ENCODE data around the gene ELF1.

ELF1 gene

DNA sequence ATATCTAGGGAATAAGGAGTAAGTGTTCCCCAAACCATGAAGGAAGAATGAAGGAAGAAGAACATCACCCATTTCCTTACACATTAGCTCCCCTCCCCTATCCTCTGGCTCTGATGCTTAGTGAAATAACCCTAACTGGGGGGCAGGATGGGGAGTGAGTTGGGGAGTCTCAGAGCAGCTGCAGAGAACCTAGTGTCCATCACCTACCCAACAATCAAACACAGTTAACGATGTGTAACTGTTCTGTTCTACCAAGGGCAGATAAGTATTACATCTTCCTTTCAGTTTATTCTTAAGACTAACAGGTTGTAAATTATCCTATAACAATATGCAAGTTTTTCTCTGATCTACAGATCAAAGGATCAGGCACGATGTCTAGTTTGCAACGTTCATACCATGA is 12.8 kb downstream of the ELF1 start:
- no peak for DNase-seq (ENCODE audit: low read depth)

DNA sequence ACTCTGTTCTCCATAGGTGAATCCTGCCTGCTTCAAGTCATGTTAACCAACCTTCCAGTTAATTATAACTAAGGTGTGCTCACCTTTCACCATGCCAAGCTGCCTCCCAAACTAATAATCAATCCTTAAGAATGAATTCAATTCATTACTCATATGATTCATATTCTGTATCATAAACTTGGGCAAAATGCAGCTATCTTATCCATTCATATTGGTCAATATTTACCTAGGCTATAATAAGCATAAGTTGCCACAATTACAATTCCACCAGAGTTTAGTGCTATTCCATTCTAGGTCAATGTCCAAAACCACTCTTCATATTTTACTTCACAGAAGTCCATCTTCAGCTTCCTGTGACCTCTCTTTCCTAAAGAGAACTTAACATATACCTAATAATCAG is 13.4 kb downstream of the ELF1 start:
- DNase-seq (ENCODE audit: low read depth): no peak

- no peak for DNase-seq (ENCODE audit: low read depth)
Observed at GRCh38 chr13:41004875-41005693, 14.0 kb downstream of the ELF1 start.

DNA sequence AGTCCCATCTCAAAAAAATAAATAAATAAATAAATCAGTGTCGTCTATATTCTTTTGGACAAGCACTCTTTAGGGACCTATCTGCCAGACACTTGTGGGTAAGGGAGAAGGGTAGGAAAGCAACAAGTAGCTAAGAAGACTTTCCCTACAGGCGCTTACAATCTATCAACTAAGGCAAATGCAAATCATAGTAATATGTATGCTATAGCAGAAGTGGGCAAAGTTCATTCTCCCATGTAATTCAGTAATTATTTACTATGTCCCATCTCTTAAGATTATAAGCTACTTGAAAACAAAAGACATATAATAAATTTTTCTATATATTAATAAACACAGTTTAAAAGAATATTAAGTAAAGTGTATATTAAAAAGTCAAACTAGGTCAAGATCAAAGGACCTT is 16.5 kb downstream of the ELF1 start:
- DNase-seq (ENCODE audit: low read depth): no peak

GRCh38 chr13:41001695-41002094 is 17.4 kb downstream of the ELF1 start:
- no peak for DNase-seq (ENCODE audit: low read depth)

DNA sequence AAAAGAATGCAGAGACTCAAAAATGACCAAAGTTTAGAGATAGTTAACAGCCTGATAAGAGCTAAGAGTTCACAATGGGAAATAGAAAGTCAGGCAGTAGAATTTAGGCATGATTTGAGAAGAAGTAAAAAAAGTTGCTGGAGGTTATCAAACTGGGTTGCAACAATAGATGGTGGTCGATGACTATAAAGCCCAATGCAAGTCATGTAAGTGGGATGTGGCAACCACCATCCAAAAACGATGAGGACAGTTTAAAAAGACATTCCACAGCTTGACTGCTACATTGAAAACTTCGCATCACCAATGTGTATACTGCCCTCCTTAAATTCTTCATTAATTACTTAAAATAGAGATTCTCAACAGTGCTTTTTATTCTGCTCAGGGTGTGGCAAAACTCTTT is 19.7 kb downstream of the ELF1 start:
- DNase-seq (ENCODE audit: low read depth): no peak

- no peak for DNase-seq (ENCODE audit: low read depth)
Observed at GRCh38 chr13:40996426-40997092, 22.6 kb downstream of the ELF1 start.

GRCh38 chr13:40995997-40996396 is 23.1 kb downstream of the ELF1 start:
- no peak for DNase-seq (ENCODE audit: low read depth)

DNA sequence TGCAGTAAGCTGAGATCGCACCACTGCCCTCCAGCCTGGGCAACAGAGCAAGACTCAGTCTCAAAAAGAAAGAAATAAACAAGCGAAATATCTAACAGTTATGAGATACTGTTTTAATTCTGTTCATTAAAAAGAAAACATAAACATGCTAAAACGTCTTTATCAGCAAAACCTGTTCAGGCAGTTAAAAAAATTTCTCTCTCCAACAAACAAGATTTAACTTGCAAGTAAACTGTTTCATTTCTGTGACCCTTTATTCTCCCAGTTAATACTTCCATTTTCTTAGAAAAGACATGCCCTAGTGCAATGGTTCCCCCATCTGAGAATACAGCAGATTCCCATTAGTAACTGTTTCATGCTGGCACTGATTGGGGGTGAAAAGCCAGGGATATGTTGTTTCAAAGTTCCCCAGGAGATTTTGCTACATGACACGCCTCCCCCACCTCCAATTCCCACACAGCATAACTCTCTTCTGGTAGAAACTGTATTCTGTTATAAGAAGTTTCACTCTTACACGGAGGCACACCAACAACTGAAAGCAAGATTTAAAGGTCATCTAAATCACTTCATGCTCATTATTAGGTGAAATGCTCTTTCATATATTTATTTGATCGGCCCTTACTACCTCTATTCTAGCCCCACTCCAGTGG is 24.4 kb downstream of the ELF1 start:
- DNase-seq (ENCODE audit: low read depth): no peak

- no peak for DNase-seq (ENCODE audit: low read depth)
Observed at GRCh38 chr13:40993987-40994386, 25.1 kb downstream of the ELF1 start.

DNA sequence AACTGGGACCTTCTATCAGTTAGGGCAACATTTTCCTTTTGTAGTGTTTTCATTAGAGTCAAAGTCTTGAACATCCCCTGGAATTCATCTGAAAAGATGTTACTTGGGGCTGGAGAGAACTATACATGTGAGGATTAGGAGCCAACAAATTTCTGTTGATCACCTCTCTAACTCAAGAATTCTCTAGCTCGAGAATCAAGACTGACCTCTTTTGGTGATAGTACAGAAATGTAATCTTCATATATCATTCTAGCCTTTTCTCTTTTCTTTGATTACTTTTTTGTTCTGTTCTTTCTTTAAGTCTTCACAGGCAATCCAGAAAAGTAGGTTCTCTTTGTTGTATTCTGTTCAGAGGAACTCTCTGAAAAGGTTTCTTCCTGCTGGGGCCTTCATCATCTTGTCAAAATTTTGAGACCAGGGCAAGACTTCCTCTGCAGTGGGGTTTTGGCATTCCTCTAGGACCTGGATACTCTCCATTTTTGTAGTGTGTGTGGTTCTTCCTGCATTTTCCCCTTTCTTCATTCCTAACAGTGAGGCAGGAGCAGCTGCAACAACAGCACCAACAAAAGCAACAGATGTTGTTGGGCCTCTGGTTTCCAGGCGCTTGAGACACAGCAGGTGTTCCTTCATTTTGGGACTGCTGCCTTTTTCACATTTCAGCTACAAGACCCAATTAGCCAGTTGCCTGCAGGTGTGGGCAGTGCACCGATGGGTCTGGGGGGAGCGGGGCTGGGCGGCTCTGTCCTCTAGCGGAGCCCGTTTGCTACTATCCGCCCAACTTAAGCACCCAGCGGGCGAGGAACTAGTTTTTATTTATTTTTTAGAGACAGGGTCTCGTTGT is 26.2 kb downstream of the ELF1 start:
- DNase-seq (ENCODE audit: low read depth): no peak

GRCh38 chr13:40987606-40988280 is 31.4 kb downstream of the ELF1 start:
- DNase-seq (ENCODE audit: low read depth): no peak

- DNase-seq (ENCODE audit: low read depth): no peak
Observed at GRCh38 chr13:40986101-40986856, 32.8 kb downstream of the ELF1 start.

DNA sequence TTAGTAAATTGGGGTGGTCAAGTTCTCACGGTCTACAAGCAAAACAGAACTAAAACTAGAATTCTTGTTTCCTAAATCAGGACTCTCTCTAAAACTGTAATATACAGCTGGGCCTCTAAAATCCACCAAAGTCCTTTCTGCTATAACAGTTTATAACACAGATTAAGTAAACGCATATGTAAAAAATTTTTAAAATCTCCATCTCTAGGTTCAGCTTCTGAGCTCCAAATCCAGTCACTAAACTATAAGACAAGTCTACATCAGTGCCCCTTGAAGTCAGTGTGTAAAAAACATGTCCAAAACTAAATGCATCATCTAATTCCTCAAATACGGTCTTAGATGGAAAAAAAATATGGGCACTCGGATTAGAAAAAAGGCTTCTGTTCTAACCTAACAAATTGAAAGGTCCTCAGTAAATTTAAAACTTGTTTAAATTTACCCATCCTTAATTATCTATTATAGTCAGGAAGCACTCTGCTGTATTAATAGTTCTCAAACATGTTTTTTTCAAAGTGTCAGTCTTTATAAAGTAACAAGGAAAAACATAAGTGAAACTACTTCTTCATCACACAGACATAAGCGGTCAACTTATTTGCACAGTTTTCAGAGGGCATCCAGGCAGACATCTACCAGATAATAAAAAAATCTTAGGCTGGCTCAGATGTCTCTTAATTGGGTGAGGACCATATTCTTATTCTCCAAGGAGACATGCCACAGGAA is 33.6 kb downstream of the ELF1 start:
- DNase-seq (ENCODE audit: low read depth): no peak

GRCh38 chr13:40984668-40985366 is 34.3 kb downstream of the ELF1 start:
- DNase-seq (ENCODE audit: low read depth): no peak

GRCh38 chr13:40983725-40984667 is 35.1 kb downstream of the ELF1 start:
- no peak for DNase-seq (ENCODE audit: low read depth)

DNA sequence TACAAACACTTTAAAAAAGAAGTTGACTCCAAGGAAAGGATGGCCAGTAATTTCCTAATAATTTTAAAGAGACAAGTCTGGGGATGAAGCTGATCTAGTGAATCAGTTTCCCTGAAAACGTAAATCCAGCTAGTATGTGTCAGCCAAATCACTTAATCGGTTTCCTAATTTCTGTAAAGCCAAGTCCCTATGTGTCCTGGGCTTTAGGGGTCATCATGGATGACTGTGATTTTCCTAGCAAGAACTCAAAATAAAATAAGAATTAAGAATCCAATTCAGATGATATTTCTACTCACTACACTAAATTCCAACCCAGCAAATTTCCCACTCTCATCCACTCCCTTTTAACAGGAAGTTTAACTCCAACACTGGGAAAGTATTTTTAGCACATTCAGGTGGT is 35.9 kb downstream of the ELF1 start:
- no peak for DNase-seq (ENCODE audit: low read depth)

- DNase-seq (ENCODE audit: low read depth): no peak
Observed at GRCh38 chr13:40982772-40983171, 36.3 kb downstream of the ELF1 start.

- no peak for DNase-seq (ENCODE audit: low read depth)
Observed at GRCh38 chr13:40981949-40982348, 37.2 kb downstream of the ELF1 start.
